HepG2 (cell line): ENCODE data around the gene TXNRD3. TPM values are rescaled to one million over a fixed set of nuclear protein-coding genes. Genes with fewer than 3 reads are reported as not detected.

Experiments
- ASH2L ChIP-seq: fragments of 300-600, 200-600 bp; sonication (generic); IDR thresholded peaks from 2 replicates; pipeline ENCODE4 v1.7.0; 2017; ENCODE audit warnings: low read depth, mild to moderate bottlenecking, moderate library complexity, mixed read lengths, low read length; ENCODE audit not compliant: insufficient read length
- HDAC2 ChIP-seq: sonication (generic); formaldehyde crosslinking; IDR thresholded peaks from 2 replicates; pipeline ENCODE4 v1.4.0; 2020; ENCODE audit warnings: missing genetic modification reagents
- IKZF4 ChIP-seq: sonication (generic); formaldehyde crosslinking; IDR thresholded peaks from 2 replicates; pipeline ENCODE4 v1.5.1; 2020; ENCODE audit warnings: borderline replicate concordance, mild to moderate bottlenecking, low read depth, missing genetic modification reagents; ENCODE audit errors: not compliant biosample characterization
- NFKBIZ ChIP-seq: IDR thresholded peaks from 2 replicates; pipeline ENCODE4 v1.6.1; 2018; ENCODE audit warnings: missing genetic modification reagents, missing compliant biosample characterization
- PAX8 ChIP-seq: sonication (generic); formaldehyde crosslinking; IDR thresholded peaks from 2 replicates; pipeline ENCODE4 v1.8.0; 2022; ENCODE audit warnings: mild to moderate bottlenecking, missing genetic modification reagents, borderline replicate concordance
- PHB2 ChIP-seq: fragments of 450-650 bp; IDR thresholded peaks from 2 replicates; pipeline ENCODE4 v1.6.1; 2018; ENCODE audit not compliant: partially characterized antibody
- PRPF4 ChIP-seq: fragments of 200-400 bp; formaldehyde crosslinking; IDR thresholded peaks from 2 replicates; pipeline ENCODE4 v1.6.1; 2016; ENCODE audit warnings: low read length, low read depth; ENCODE audit not compliant: poor library complexity, severe bottlenecking
- RORA ChIP-seq: sonication (generic); formaldehyde crosslinking; IDR thresholded peaks from 2 replicates; pipeline ENCODE4 v1.5.0; 2020; ENCODE audit warnings: mild to moderate bottlenecking, missing genetic modification reagents, moderate library complexity
- SP1 ChIP-seq, 2 experiments: fragments of 450-650 bp in 1 of 2; sonication (generic) in 1 of 2; formaldehyde crosslinking in 1 of 2; IDR thresholded peaks; 2 replicates each; pipeline versions ENCODE4 v1.4.0 to v1.6.1; 2016 to 2020; ENCODE audit warnings: missing genetic modification reagents in 1 of 2
- TRIM22 ChIP-seq: fragments of 450-650 bp; IDR thresholded peaks from 2 replicates; pipeline ENCODE4 v1.6.1; 2017
- ZBTB14 ChIP-seq: sonication (generic); formaldehyde crosslinking; IDR thresholded peaks from 2 replicates; pipeline ENCODE4 v1.4.0; 2020; ENCODE audit warnings: missing genetic modification reagents
- ZBTB25 ChIP-seq: IDR thresholded peaks from 2 replicates; pipeline ENCODE4 v1.6.1; 2018; ENCODE audit warnings: missing genetic modification reagents
- polyA plus RNA-seq, 8 experiments: library from polyadenylated mRNA; depleted of rRNA in 3 of 8; stranded (reverse) in 7 of 8; unstranded in 1 of 8; fragments of >200 nt; fragmentation: Illumina TruSeq in 4 of 8; extraction: Trizol in 4 of 8; gene quantifications; 2 replicates each; pipeline versions ENCODE4 v1.2.1 to v1.2.3, GENCODE V29; 2011 to 2016; ENCODE audit warnings: low read depth in 4 of 8, missing spikeins in 1 of 8, mixed read lengths in 1 of 8; ENCODE audit not compliant: insufficient read depth in 1 of 8
- total RNA-seq, 5 experiments: library from RNA; depleted of rRNA; stranded (reverse); fragments of >200 nt; fragmentation: Illumina TruSeq; extraction: Trizol; gene quantifications; 2 replicates each; pipeline ENCODE4 v1.2.3, GENCODE V29; 2016; ENCODE audit warnings: low read depth in 1 of 5
- TF ChIP-seq, protein P1 (sequence below): sonication (generic); formaldehyde crosslinking; IDR thresholded peaks from 2 replicates; pipeline ENCODE4 v1.8.1; 2022; ENCODE audit warnings: mild to moderate bottlenecking, missing genetic modification reagents
- TF ChIP-seq, protein P2 (sequence below): IDR thresholded peaks from 2 replicates; pipeline ENCODE4 v1.6.1; 2016; ENCODE audit warnings: missing genetic modification reagents, missing compliant biosample characterization
- TF ChIP-seq, protein P3 (sequence below): sonication (generic); formaldehyde crosslinking; IDR thresholded peaks from 2 replicates; pipeline ENCODE4 v1.5.0; 2020; ENCODE audit warnings: missing genetic modification reagents, mild to moderate bottlenecking, borderline replicate concordance
- TF ChIP-seq, protein P4 (sequence below): sonication (generic); formaldehyde crosslinking; IDR thresholded peaks from 2 replicates; pipeline ENCODE4 v1.8.1; 2023; ENCODE audit warnings: missing genetic modification reagents, inconsistent platforms, borderline replicate concordance
- TF ChIP-seq, protein P5 (sequence below): sonication (generic); formaldehyde crosslinking; IDR thresholded peaks from 2 replicates; pipeline ENCODE4 v1.4.0; 2020; ENCODE audit warnings: missing genetic modification reagents

The TXNRD3 gene
- total and polyA plus RNA-seq, 2 of the 13 experiments (the other 11 are each of a cell fraction or from before 2014, with no cell fraction given), result 4.8 to 20.7 TPM

GRCh38 chr3:126703512-126704493 is 48.9 kb upstream of the TXNRD3 start, which contains the start of gene CHCHD6 (continued):
- TF ChIP-seq, protein P1, sequence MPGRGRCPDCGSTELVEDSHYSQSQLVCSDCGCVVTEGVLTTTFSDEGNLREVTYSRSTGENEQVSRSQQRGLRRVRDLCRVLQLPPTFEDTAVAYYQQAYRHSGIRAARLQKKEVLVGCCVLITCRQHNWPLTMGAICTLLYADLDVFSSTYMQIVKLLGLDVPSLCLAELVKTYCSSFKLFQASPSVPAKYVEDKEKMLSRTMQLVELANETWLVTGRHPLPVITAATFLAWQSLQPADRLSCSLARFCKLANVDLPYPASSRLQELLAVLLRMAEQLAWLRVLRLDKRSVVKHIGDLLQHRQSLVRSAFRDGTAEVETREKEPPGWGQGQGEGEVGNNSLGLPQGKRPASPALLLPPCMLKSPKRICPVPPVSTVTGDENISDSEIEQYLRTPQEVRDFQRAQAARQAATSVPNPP (CRISPR knock-in tag), result 0 out of 2 replicates have a peak, but pooled peaks have one; percentile 6
- TF ChIP-seq, protein P2, sequence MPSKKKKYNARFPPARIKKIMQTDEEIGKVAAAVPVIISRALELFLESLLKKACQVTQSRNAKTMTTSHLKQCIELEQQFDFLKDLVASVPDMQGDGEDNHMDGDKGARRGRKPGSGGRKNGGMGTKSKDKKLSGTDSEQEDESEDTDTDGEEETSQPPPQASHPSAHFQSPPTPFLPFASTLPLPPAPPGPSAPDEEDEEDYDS (CRISPR knock-in tag), result 0 out of 2 replicates have a peak, but pooled peaks have one; percentile 39
- TF ChIP-seq PRPF4 (no peak), SP1 (IDR thresholded peaks at IDR 0.05) (no peak), SP1 (CRISPR knock-in tag; IDR thresholded peaks at IDR 0.05) (peak; percentile 35; the same call in 1 of the 2 replicates), RORA (CRISPR knock-in tag) (no peak), ASH2L (peak; percentile 63), ZBTB25 (no peak), TRIM22 (no peak), HDAC2 (CRISPR knock-in tag) (peak; percentile 71; the same call in 1 of the 2 replicates), NFKBIZ (CRISPR knock-in tag) (peak; percentile 28; the same call in 1 of the 2 replicates), PAX8 (CRISPR knock-in tag) (no peak), PHB2 (no peak), IKZF4 (CRISPR knock-in tag) (peak; percentile 61), ZBTB14 (no peak)
- TF ChIP-seq, protein P3, sequence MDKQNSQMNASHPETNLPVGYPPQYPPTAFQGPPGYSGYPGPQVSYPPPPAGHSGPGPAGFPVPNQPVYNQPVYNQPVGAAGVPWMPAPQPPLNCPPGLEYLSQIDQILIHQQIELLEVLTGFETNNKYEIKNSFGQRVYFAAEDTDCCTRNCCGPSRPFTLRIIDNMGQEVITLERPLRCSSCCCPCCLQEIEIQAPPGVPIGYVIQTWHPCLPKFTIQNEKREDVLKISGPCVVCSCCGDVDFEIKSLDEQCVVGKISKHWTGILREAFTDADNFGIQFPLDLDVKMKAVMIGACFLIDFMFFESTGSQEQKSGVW (CRISPR knock-in tag), result no peak
- TF ChIP-seq, protein P4, sequence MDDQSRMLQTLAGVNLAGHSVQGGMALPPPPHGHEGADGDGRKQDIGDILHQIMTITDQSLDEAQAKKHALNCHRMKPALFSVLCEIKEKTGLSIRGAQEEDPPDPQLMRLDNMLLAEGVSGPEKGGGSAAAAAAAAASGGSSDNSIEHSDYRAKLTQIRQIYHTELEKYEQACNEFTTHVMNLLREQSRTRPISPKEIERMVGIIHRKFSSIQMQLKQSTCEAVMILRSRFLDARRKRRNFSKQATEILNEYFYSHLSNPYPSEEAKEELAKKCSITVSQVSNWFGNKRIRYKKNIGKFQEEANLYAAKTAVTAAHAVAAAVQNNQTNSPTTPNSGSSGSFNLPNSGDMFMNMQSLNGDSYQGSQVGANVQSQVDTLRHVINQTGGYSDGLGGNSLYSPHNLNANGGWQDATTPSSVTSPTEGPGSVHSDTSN (CRISPR knock-in tag), result no peak
- TF ChIP-seq, protein P5, sequence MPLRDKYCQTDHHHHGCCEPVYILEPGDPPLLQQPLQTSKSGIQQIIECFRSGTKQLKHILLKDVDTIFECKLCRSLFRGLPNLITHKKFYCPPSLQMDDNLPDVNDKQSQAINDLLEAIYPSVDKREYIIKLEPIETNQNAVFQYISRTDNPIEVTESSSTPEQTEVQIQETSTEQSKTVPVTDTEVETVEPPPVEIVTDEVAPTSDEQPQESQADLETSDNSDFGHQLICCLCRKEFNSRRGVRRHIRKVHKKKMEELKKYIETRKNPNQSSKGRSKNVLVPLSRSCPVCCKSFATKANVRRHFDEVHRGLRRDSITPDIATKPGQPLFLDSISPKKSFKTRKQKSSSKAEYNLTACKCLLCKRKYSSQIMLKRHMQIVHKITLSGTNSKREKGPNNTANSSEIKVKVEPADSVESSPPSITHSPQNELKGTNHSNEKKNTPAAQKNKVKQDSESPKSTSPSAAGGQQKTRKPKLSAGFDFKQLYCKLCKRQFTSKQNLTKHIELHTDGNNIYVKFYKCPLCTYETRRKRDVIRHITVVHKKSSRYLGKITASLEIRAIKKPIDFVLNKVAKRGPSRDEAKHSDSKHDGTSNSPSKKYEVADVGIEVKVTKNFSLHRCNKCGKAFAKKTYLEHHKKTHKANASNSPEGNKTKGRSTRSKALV, result no peak
